AG09309 (cell line): ENCODE measurements around the gene UNK.

Experiments used
- DNase-seq: peaks from one replicate; pipeline ENCODE4 v3.0.0-alpha.2; 2010; ENCODE audit warnings: low read depth
- H3K4me3 ChIP-seq: 2 replicates; pipeline ENCODE4 v1.5.1; 2011; ENCODE audit warnings: mild to moderate bottlenecking, low read depth, low read length, moderate library complexity; ENCODE audit not compliant: control insufficient read depth
- TF ChIP-seq, protein P1 (sequence below): IDR thresholded peaks from 2 replicates; pipeline ENCODE4 v1.5.1; 2011; ENCODE audit warnings: mild to moderate bottlenecking, low read depth, low read length, inconsistent platforms; ENCODE audit not compliant: insufficient read depth, control insufficient read depth; ENCODE audit errors: missing control alignments

Gene UNK

DNA sequence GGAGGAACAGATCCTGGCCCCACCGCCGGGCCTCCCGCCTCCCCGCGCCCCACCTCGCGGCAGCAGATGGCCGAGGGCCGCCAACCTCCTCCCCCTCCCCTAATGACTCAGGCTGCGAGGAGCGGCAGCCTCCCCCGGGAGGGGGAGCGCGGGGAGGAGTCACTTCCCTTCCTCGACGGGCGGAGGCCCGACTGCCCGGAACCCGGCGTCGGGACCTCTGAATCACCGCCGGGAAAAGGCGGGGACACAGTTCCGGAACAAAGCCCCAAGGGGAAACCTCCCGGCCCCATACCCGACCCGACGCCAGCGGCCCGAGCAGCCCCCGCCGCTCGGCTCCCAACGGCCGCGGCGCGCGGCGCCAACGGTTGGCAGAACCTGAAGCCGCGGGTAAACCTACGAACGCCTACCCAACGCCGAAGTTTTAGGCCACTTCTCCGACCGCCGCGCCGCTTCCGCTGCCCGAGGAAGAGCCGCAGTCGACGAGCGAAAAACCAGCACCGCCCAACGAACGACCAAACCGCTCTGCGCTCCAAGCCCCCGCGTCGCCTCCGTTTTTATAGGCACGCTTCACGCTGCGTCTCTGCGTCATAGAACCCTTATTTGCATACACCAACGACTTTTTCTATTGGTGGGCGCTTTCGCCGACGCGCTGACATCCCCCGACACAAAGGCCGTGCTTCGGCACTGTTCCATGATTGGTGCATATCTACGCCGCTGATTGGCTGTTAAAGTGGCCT is 5.2 kb upstream of the UNK start:
- peak; percentile 99 for DNase-seq
- TF ChIP-seq, protein P1, sequence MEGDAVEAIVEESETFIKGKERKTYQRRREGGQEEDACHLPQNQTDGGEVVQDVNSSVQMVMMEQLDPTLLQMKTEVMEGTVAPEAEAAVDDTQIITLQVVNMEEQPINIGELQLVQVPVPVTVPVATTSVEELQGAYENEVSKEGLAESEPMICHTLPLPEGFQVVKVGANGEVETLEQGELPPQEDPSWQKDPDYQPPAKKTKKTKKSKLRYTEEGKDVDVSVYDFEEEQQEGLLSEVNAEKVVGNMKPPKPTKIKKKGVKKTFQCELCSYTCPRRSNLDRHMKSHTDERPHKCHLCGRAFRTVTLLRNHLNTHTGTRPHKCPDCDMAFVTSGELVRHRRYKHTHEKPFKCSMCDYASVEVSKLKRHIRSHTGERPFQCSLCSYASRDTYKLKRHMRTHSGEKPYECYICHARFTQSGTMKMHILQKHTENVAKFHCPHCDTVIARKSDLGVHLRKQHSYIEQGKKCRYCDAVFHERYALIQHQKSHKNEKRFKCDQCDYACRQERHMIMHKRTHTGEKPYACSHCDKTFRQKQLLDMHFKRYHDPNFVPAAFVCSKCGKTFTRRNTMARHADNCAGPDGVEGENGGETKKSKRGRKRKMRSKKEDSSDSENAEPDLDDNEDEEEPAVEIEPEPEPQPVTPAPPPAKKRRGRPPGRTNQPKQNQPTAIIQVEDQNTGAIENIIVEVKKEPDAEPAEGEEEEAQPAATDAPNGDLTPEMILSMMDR: no peak
- H3K4me3 ChIP-seq: peak overlapping the region; percentile 68

DNA sequence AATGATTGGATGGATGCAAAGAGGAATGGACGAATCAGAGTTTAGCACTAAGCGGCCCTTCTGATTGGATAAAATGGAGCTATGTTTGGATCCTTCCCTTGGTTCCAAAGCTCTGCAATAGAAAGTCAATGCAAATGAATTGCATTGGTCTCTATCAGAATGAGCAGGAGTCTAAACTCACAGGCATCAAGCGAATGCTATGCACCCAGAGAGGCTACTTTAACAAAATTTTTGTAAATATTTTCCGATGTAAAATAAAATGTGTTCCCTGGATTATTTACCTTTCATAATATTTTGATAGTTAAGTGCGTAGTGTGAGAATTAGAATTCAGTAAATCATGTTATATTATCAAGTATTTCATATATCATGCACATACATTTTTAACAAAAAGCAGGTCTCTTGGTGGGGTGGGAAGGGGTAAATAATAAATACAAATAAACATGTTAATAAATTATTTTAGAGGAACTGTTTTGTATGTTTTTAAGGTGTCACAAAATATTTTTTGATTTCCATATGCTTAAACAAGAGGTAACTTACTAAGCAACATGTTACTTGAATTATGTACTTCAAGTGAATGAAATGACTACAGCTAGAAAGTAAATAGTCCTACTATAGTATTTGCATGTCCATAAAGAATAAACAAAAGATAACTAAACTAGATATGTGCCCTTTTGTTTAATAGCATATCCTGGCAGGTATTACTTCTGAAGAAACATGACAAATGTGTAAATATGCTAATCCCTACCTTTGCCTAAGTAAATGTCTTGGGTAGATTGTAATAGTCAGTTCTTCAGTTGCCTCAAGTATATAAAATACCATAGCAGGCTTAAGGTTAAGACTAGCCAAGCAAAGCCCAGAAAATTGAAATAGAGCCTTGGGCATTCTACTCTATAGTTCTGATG is 4.4 kb upstream of the UNK start:
- no peak overlapping the region for H3K4me3 ChIP-seq
- no peak for DNase-seq
- TF ChIP-seq, protein P1: no peak

DNA sequence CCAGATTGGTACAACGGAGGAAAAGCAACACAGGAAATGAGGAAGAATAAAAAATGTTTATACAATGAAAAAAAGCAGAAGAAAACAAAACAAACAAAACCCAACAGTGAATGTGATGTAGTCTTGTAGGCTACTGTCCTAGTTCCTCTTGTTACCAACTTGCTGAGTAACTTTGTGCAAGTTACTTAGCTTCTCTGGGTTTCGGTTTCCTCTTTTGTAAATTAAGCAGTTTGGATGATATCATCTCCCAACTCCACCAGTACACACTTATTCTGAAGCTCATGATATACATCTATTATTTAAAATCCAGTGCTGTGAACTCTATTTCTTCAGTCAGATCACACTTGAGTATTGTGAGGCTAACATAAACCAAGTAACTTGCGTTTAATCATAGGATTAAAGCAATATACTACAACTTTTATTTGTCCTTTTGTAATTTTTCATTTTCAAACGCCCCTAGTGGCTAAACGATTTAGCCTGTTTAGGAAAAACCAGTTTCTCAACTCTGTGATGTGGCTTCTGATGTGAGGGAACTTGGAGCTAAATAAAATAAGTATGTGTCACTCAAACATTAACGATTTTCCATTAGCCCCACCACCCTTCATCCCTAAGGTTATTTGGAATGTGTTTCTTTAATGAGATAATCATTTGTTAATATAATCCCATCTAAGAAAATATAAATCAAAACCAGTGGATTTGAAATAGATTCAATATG is 1.4 kb upstream of the UNK start:
- peak overlapping the region; percentile 6 for H3K4me3 ChIP-seq
- DNase-seq: peak; percentile 33
- TF ChIP-seq, protein P1: peak; percentile 66

DNA sequence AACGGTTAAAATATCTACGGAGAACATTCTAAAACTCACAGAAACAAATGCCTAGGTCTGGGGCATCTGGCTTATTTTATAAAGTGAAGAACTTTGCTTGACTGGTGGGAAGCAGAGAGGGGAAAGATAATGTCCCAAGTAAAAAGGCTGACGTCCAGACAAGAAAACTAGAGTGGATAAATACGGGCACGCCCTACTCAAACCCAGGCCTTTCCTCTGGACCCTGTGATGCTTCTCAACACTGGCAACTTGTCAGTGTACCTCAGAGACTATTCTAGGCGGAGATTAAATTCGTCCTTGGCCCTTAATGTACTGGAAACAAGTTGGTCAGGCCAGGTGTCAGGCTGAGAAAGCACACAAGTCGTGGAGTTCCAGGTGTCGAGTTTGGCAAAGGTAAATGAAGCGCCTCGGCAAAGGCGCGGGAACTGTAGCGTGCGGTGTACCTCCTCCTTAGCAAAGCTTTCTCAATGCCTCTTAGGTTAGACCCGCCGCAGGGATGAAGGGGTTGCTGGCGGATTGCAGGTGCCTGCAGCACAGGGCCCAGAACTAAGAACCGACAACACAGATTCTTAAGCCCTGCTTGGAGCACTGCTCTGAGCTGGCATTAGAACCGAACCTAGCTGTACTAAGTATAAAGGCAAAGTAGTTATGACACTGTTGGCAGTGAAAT is 668 bp upstream of the UNK start:
- TF ChIP-seq, protein P1: no peak
- H3K4me3 ChIP-seq: peak overlapping the region; percentile 24
- no peak for DNase-seq

DNA sequence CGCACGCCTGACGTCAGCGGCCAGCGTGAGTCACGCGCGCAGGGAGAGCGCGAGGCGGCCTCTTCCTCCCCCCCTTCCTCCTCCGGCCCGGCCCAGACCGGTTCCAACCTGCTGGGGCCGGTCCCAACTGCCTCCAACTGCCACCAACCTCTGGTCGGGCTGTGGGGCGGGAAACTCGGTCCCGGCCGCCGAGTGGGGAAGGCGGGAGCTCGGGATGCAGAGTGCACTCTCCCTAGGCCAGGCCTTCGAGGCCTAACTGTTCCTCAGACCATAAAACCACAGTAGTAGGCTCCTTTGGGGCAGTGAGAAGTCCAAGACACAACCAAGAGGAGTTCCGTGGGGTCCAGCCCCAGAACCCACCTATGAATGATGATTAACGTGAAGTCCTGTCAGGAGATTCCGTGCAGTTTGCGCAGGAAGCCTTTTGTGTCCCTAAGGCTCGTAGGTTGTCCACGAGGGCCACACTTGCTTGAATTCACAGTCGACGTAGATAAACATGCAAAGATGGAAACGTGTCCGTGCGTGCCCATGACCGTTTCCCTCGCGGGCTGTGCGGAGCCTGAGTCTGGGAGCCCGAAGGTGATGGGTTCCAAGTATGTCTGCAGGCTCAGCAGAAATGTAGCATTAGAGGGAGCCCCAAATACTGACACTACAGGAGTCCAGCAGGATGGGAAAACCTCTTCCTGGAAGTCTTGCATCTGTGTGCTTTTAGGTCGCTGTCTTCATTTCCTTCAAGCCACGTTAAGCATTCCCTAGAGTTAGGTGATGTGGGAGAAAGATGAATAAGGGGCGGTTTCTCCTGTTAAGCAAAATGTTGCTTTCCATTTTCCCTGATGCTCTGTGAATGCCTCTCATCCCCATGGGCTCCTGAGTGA is 647 bp downstream of the UNK start:
- TF ChIP-seq, protein P1: no peak
- peak overlapping the region; percentile 49 for H3K4me3 ChIP-seq
- DNase-seq: peak; percentile 53
